MM.1S (cell line): ENCODE data around the gene GRWD1.
A peak's percentile ranks its signal among the peaks of the same experiment; 100 is the strongest.

ENCODE experiments used
- DNase-seq: peaks from one replicate; pipeline ENCODE4 v3.0.0-alpha.2; 2015
- H2AFZ ChIP-seq: fragments of 300-600 bp; sonication (generic); 2 replicates; pipeline ENCODE4 v1.6.0; 2016; ENCODE audit warnings: antibody characterized with exemption, low read length
- H3F3A ChIP-seq: fragments of 300-600 bp; sonication (generic); 2 replicates; pipeline ENCODE4 v1.6.1; 2016; ENCODE audit warnings: mild to moderate bottlenecking, antibody characterized with exemption, low read length, moderate library complexity, mixed read lengths; ENCODE audit not compliant: insufficient read depth
- H3K27ac ChIP-seq: fragments of 300-600 bp; sonication (generic); 2 replicates; pipeline ENCODE4 v1.5.1; 2016; ENCODE audit warnings: mild to moderate bottlenecking, low read length
- H3K27me3 ChIP-seq: fragments of 300-600 bp; sonication (generic); replicated peaks from 2 replicates; pipeline ENCODE4 v1.6.0; 2016; ENCODE audit warnings: low read length; ENCODE audit not compliant: insufficient read depth
- H3K36me3 ChIP-seq: fragments of 300-600 bp; sonication (generic); replicated peaks from 2 replicates; pipeline ENCODE4 v1.6.1; 2016; ENCODE audit warnings: mild to moderate bottlenecking, low read length, mixed read lengths; ENCODE audit not compliant: insufficient read depth
- H3K4me1 ChIP-seq: fragments of 300-600 bp; sonication (generic); 2 replicates; pipeline ENCODE4 v1.6.1; 2016; ENCODE audit warnings: low read length, mixed read lengths
- H3K4me2 ChIP-seq: fragments of 300-600 bp; sonication (generic); 2 replicates; pipeline ENCODE4 v1.6.0; 2016; ENCODE audit warnings: low read depth, low read length
- H3K4me3 ChIP-seq: fragments of 300-600 bp; sonication (generic); 2 replicates; pipeline ENCODE4 v1.5.1; 2016; ENCODE audit warnings: low read length, mixed read lengths
- H3K79me2 ChIP-seq: fragments of 300-600 bp; sonication (generic); 2 replicates; pipeline ENCODE4 v1.6.1; 2016; ENCODE audit warnings: mixed run types, low read length, mixed read lengths
- H3K9ac ChIP-seq: fragments of 300-600 bp; sonication (generic); 2 replicates; pipeline ENCODE4 v1.6.1; 2016; ENCODE audit warnings: low read length, mixed read lengths
- H3K9me2 ChIP-seq: fragments of 300-600 bp; sonication (generic); replicated peaks from 2 replicates; pipeline ENCODE4 v1.6.1; 2016; ENCODE audit warnings: mild to moderate bottlenecking, low read length, mixed read lengths; ENCODE audit not compliant: insufficient read depth
- H3K9me3 ChIP-seq: fragments of 300-600 bp; sonication (generic); replicated peaks from 2 replicates; pipeline ENCODE4 v1.6.1; 2016; ENCODE audit warnings: mild to moderate bottlenecking, low read length, mixed read lengths; ENCODE audit not compliant: insufficient read depth
- H4K20me1 ChIP-seq: fragments of 300-600 bp; sonication (generic); 2 replicates; pipeline ENCODE4 v1.6.1; 2016; ENCODE audit warnings: mild to moderate bottlenecking, low read length, moderate library complexity, mixed read lengths; ENCODE audit not compliant: insufficient read depth
- EZH2 ChIP-seq: fragments of 300-600 bp; sonication (generic); optimal IDR thresholded peaks from 2 replicates; pipeline ENCODE3; 2017; ENCODE audit warnings: low read depth, mild to moderate bottlenecking, antibody characterized with exemption, low read length, mixed read lengths
- EZH2phosphoT487 ChIP-seq: fragments of 300-600 bp; sonication (generic); IDR thresholded peaks from 2 replicates; pipeline ENCODE4 v1.6.1; 2018; ENCODE audit warnings: antibody characterized with exemption, low read length
- TF ChIP-seq, protein P1 (sequence below): fragments of 300-600 bp; sonication (generic); IDR thresholded peaks from 2 replicates; pipeline ENCODE4 v1.5.1; 2016; ENCODE audit warnings: antibody characterized with exemption, low read length, mixed read lengths

The GRWD1 gene

DNA sequence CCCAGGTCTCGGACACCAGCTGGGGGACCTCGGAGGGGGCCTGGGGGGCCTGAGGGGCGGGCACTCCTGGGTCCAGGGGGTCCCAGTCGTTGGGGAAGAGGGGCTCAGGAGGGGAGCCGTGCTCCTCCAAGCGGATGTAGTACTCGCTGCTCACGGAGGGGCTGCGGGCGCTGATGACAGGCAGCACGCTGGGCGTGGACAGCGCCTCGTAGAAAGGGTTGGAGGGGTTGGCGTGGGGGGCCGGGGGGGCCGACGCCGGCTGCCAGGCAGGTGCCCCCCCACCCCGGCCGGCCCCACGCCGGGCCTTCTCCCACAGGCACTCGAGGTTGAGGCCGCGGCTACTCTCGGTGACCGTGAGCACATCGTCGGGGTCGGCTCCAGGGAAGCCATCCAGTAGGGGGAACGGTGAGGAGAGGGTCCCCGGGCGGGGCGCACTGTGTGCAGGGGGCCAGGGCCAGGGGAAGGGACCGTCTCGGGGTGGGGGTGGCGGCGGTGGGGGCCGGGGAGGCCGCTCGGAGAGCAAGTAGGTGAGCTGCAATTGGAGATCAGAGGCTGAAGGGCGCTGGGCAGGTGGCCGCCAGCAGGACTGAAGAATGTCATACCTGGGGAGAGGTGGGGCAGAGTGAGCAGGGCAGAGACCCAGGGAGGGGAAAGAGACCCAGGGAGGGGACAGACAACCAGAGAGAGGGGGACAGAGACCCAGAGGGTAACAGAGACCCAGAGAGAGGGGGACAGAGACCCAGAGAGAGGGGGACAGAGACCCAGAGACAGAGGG, 53.7 kb downstream of the GRWD1 start:
- no peaks in the 10 kb centered on the region for H3K9me3 ChIP-seq
- no peaks in the 10 kb centered on the region for H3K79me2 ChIP-seq
- no peak overlapping the region for H3K9ac ChIP-seq
- H3K4me3 ChIP-seq = no peak overlapping the region
- no peaks in the 10 kb centered on the region for H3K4me1 ChIP-seq
- no peaks in the 10 kb centered on the region for H3K36me3 ChIP-seq
- no peak overlapping the region for H3K27ac ChIP-seq
- DNase-seq = no peak
- H3F3A ChIP-seq = no peaks in the 10 kb centered on the region
- TF ChIP-seq EZH2 = no peak
- no peak for TF ChIP-seq EZH2phosphoT487
- TF ChIP-seq, protein P1, sequence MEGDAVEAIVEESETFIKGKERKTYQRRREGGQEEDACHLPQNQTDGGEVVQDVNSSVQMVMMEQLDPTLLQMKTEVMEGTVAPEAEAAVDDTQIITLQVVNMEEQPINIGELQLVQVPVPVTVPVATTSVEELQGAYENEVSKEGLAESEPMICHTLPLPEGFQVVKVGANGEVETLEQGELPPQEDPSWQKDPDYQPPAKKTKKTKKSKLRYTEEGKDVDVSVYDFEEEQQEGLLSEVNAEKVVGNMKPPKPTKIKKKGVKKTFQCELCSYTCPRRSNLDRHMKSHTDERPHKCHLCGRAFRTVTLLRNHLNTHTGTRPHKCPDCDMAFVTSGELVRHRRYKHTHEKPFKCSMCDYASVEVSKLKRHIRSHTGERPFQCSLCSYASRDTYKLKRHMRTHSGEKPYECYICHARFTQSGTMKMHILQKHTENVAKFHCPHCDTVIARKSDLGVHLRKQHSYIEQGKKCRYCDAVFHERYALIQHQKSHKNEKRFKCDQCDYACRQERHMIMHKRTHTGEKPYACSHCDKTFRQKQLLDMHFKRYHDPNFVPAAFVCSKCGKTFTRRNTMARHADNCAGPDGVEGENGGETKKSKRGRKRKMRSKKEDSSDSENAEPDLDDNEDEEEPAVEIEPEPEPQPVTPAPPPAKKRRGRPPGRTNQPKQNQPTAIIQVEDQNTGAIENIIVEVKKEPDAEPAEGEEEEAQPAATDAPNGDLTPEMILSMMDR = no peak
- H3K27me3 ChIP-seq = peaks cover 57% of the 10 kb centered on the region
- no peaks in the 10 kb centered on the region for H4K20me1 ChIP-seq
- no peak overlapping the region for H2AFZ ChIP-seq
- no peaks in the 10 kb centered on the region for H3K9me2 ChIP-seq
- H3K4me2 ChIP-seq = no peak overlapping the region

DNA sequence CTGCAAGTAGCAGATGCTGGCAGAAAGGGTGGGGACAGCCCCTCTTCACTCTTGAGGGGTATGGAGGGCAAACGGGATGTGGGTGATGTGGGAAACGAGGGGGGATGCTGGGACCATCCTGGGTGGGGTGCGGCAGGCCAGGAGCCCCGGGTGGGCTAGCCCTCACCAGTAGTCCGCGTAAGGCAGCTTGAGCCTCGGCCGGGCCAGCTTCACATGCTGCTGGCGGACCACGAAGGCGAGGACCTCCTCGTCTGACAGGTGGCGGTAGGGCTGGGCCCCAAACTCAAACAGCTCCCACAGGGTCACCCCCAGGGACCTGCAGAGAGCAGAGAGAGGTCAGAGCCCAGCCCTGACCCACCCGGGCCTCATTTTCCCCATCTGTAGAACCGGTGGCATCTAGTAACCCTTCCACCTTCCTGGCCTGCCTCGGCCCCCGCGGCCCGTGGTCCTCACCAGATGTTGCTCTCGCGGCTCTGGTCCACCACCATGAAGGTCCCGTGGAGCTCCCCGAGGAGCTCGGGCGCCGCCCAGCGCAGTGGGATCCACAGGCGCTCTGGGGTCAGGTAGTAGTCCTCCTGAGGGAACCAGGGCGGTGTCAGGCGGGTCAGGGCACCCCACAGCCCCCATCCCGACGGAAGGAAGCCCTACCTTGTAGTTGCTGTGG, 55.2 kb downstream of the GRWD1 start:
- Histone ChIP-seq H3K27ac (no peak overlapping the region), H3K79me2 (no peaks in the 10 kb centered on the region), H3K9me3 (no peaks in the 10 kb centered on the region), H3F3A (no peaks in the 10 kb centered on the region), H3K4me1 (no peaks in the 10 kb centered on the region), H3K9ac (no peak overlapping the region), H3K9me2 (no peaks in the 10 kb centered on the region), H3K27me3 (peaks cover 44% of the 10 kb centered on the region), H2AFZ (peak overlapping the region; percentile 70), H3K36me3 (no peaks in the 10 kb centered on the region), H3K4me2 (peak overlapping the region; percentile 83), H4K20me1 (no peaks in the 10 kb centered on the region), H3K4me3 (peak overlapping the region; percentile 61)
- DNase-seq = no peak
- TF ChIP-seq EZH2 (no peak), EZH2phosphoT487 (no peak)
- TF ChIP-seq, protein P1 = no peak

DNA sequence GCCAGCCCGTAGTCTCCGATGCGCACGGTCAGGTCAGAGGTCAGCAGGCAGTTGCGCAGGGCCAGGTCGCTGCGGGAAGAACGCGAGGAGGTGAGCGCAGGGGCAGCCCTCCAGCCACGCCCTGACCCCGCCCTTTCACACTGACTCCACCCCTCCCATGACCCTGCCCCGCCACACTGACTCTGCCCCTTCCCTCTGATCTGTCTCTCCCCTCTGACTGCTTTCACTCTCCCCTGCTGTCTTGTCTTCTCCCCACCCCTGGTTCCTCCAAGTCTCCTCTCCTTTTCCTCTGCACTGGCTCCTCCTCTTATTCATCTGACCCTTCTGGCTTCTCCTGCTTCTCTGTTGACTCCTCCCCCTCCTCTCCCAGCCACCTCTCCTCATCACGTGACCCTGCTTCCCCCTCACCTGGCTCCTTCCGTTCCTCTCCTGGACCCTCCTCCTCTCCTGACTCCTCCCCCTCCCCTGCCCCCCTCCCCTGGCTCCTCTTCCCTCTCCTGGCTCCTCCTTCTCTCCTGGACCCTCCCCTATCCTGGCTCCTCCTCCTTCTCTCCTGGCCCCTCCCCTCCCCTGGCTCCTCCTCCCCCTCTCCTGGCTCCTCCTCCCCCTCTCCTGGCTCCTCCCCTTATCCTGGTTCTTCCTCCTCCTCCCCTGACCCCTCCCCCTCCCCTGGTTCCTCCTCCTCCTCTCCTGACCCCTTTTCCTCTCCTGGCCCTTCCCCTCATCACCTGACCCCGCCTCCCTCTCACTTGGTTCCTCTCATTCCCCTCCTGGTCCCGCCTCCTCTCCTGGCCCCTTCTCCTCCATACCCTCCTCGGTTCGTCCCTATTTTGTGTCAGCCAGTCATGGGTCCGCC, 55.9 kb downstream of the GRWD1 start:
- Histone ChIP-seq H4K20me1 (no peaks in the 10 kb centered on the region), H3K9ac (no peak overlapping the region), H3K9me2 (no peaks in the 10 kb centered on the region), H2AFZ (peak overlapping the region; percentile 70), H3K27me3 (peaks cover 42% of the 10 kb centered on the region), H3K79me2 (no peaks in the 10 kb centered on the region), H3F3A (no peaks in the 10 kb centered on the region), H3K27ac (peak overlapping the region; percentile 17; the same call in 1 of the 2 replicates), H3K9me3 (no peaks in the 10 kb centered on the region), H3K36me3 (no peaks in the 10 kb centered on the region), H3K4me1 (no peaks in the 10 kb centered on the region), H3K4me3 (peak overlapping the region; percentile 61), H3K4me2 (peak overlapping the region; percentile 83)
- peak; percentile 91 for DNase-seq
- TF ChIP-seq, protein P1 = no peak
- no peak for TF ChIP-seq EZH2phosphoT487
- no peak for TF ChIP-seq EZH2
